Central memory CD4-positive, alpha-beta T cell (primary cell): Measurements from ENCODE around the gene CAPRIN2.

ENCODE experiments used
- DNase-seq: peaks from one replicate; pipeline ENCODE4 v3.0.0; 2022

CAPRIN2 gene

DNA sequence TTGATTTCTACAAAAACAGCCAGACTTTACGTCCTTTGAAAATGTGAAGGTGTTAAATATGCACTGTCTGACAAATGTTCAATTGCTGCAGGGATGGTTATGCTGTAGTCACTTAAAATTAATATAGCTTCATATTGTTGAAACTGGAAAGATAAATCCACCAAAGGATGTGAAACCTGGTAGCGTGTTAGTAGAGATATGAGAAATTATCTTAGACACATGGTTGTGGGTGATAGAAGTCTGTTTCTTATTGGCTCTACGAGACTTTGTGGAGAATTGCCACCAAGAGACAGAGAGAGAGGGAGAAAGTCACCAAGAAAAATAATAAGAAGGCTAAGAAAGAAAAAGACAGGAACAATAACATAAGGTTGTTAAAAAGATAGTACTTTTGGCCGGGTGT is 2.6 kb upstream of the CAPRIN2 start:
- no peak for DNase-seq

DNA sequence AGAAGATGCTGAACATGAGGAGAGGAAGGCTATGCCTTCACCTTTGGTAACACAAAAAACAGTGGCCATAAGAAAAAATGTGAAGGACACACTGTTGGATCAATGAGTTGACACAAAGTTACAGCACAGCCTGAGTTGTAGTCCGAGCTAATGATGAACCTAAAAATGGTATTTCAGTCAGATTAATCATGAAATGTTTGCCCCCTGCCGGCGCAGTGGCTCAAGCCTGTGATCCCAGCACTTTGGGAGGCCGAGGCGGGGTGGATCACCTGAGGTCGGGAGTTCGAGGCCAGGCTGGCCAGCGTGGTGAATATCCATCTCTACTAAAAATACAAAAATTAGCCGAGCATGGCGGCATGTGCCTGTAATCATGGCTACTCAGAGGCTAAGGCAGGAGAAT is 1.3 kb upstream of the CAPRIN2 start:
- no peak for DNase-seq

DNA sequence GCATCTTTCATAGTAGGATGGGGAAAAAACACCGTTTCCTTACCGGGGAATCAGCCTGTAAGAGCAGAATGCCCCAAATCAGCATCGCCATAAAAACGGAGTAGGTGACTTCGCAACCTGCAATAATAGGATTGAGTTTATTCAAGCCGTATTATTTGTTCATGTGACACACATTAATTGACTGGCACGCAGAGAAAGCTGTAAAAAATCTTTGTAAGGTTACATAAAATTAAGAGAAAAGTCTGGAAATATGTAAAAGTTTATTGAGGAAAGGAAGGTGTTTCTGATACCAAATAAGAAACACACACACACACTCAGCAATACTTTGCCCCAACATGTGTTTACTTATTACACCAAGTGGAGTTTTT is 628 bp upstream of the CAPRIN2 start:
- no peak for DNase-seq

GRCh38 chr12:30754383-30754749 is 385 bp downstream of the CAPRIN2 start:
- no peak for DNase-seq

DNA sequence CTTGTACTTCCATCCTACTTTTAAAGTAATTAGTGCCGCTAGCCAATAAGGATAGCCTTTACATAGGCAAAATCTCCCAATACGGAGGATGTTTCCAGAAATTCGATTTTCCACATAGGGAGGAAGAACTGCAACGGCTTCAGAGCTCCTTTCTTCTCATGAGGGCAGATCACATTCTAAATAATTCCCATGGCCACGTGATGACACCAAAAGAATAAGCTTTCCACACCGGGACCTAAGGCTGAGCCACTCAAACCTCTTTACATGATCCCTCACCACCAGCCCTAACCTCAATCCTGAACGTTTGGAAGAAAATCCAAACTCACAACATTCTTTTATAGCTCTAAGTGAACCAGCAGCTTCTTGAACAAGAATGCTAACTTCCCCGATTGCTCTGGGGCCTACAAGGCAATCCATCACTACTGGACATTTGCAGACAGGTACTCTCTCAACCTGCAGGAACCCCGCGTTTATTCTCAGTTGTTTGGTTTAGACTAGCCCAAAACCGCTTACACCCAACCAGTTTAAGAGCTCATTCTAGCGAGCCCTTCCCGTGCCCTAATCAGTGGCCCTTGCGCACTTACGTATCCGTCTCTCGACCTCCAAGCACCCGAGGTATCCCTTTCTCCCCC is 884 bp downstream of the CAPRIN2 start:
- DNase-seq: no peak

DNA sequence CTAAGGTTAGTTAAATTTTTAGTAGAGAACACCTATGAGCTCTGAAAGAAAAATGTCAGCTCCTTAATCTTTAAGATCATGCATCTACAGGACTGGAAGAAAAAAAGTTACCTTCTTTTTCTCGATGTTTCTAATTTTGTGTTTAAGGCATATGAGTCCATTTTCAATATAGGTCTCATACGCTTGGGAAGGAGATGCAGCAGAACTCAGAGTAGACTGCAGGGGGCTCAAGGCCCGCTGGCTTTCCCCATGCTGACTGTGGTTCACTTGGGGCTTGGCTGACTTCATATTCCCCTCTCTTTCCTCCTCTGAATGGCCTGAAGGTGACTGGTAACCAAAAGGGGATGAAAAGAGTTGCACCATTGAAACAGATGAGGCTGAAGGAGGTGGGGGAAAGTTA is 1.5 kb downstream of the CAPRIN2 start:
- DNase-seq: no peak

DNA sequence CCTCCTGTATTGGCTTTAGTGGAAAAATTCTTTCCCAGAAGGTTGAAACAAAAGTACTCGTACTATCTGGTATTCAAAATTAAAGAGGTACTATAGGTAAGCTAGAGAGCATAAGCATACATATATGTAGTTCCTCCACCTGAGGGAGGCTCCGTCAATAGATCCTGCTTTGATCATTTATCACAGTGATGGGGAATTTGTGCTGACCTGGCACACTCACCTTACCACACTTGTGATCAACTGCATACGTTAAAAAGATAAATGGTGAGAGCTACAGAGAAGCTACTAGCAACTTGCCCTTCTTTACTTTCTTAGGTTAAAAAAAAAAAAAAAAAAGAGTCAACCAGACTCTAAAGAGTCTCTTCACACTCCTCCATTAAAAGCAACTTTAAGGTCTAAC is 2.5 kb downstream of the CAPRIN2 start:
- DNase-seq: no peak

GRCh38 chr12:30748147-30748546 is 6.6 kb downstream of the CAPRIN2 start:
- DNase-seq: no peak

DNA sequence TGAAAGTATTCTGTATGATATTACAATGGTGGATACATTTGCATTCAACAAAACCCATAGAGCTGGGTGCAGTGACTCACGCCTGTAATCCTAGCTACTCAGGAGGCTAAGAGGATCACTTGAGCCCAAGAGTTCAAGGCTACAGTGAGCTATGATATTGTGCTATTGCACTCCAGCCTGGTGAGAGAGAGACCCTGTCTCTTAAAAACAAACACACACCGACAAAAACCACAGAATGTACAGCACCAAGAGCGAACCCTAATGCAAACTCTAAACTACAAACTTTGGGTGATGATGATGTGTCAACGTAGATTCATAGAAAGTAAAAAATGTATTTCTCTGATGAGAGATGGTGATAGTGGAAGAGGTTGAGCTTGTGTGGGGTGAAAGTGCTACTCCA is 8.6 kb downstream of the CAPRIN2 start:
- DNase-seq: no peak

GRCh38 chr12:30744321-30744720 is 10.4 kb downstream of the CAPRIN2 start:
- DNase-seq: no peak

DNA sequence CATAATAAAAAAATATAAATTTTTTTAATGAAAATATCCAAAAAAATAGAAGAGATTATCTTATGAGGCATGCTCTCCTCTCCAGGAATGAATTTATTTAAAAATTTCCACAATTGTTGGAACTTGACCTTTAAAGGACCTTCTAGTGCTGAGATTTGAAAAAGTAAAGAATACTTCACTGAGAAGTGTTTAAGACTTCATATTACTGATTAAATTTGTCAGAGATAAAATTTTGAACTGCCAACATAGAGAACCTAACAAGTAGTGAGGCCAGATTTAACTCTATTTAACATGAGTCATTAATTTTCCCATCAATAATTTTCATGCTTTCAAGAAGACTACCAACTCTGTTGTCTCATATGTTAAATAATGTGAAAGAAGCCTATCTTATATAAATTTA is 14.5 kb downstream of the CAPRIN2 start:
- DNase-seq: no peak

- DNase-seq: no peak
Measured at GRCh38 chr12:30739020-30739419, 15.7 kb downstream of the CAPRIN2 start.

DNA sequence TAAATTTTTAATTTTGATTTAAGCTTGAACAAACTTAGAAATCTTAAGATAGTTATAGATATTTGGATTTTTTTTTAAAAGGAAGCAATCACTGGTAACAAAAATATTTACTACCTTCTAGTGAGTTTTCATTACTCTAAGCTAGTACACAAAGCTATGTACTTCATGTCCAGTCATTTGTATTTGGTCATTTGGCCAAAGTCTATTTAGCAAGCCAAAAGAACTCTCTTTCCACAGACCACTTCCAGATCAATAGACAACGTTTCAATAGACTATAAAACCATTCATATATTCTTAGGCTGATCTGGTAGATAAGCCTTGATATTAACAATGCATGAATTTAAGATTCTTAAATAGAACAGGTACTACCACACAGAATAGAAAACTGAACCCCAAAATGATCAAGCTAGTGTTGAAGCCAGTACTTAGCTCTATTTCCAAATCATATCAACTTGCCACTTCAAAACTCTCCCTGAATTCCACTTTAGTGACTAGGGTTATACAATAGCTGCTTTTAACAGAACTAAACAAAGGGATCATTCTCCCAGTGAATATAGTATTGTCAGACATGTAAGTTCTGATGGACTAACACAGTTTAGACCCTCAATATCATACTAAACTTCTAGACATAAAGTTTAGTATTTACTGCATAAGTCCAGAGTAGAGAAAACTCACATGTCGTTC is 21.7 kb downstream of the CAPRIN2 start:
- no peak for DNase-seq

- no peak for DNase-seq
Measured at GRCh38 chr12:30730011-30730410, 24.7 kb downstream of the CAPRIN2 start.

DNA sequence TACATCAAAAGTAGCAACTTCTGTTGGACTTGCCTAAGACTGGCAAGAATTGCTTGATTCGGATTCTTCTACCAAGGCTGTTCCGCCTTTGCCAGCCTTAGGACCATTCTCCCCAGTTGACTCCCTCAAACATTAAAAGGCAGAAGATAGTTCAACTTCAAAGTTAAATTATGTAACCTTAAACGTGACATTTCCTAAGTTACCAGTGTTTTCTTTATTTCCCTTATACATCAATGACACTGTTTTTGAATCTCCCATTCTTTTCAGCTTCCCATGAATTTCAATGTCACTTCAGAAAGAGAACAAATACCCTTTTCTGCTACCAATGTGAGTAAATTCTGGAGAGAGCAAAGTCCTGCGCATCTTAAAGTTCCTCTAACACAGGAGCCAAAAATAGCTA is 25.2 kb downstream of the CAPRIN2 start:
- DNase-seq: no peak

GRCh38 chr12:30726647-30727046 is 28.1 kb downstream of the CAPRIN2 start:
- DNase-seq: no peak

GRCh38 chr12:30725739-30726138 is 29.0 kb downstream of the CAPRIN2 start:
- no peak for DNase-seq

DNA sequence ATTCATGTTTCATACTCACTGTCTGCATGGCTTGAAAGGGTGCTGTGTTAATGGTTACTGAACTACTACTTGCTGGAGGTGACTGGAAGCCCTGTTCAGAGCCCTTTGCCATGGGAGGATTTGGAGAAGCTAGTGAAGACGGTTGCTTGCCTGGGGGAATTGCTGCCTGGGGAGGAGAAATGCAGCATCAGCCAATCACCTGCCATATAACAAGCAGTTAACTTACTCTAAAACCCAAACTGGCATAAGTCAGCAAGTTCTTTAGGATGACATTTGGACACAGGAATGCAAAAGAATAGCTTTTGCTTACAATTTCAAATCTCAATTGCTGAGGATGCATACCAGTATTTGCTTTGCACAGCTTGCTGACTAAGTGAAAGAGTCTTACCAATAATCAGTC is 35.7 kb downstream of the CAPRIN2 start:
- no peak for DNase-seq

- DNase-seq: no peak
Measured at GRCh38 chr12:30707613-30708342, 47.0 kb downstream of the CAPRIN2 start.

- DNase-seq: no peak
Measured at GRCh38 chr12:30706476-30706875, 48.3 kb downstream of the CAPRIN2 start.

DNA sequence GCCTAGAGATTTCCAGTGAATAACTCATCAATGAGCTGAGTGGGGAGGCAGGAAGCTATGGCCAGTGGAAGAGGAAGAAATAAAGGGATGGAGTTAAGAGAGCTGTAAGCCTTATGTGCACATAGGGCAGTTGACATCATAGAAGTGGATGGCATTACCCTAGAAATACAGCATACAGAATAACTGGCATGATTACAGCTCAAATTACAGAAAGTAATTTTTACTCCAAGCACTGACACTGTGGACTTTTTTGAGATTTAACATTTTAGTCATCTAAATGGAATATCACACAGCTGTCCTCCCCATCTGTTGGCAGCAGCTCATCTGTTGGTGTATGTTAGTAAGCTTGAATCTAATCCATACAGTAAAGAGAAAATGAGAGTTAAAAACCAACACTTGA is 53.7 kb downstream of the CAPRIN2 start:
- DNase-seq: no peak

DNA sequence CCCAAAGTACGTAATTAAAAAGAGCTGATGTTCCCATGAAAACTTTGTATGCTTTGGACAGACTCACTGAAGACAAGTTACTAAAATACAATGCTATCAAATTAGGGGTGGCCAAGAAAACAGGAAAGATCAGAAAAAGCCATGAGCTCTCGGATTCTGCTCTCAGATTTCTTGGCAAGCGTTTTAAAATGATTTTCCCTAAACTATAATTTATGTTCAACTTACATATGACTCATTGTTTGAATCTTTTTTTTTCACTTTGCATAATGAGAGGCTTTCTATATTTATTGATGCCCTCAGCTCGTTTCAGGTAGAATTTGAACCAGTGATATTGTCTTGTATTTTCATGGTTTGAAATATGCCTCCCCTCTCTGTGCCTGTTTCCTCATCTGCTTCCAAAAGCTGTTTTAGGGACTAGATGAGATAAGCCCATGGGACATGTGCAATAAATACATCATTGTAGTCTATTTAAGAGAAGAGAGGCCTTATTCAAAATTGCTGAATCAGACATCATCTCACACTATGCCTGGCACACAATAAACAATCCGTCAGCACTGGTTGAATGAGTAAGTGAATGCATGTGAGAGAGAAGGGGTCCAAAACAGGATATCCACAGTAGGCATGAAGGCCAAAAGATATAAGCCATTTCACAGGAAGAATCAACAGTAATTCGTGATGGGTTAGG is 54.4 kb downstream of the CAPRIN2 start:
- DNase-seq: no peak

DNA sequence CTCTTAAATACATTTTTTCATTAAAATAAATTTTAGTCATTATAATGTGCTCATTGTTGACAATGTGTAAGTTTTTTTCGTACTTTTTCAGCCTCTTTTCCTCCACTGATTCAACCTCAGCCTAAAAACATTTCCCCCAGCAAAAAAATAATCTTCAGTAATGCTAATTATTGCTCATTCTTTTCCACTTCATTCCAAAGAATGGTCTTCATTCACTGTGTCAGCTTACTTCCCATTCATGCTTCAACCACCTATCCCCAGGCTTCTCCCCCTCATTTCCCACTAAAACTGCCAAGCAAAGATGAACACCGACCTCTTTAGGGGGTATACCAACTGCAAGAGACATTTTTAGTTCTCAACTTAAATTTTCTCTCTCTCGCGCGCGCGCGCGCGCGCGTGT is 56.4 kb downstream of the CAPRIN2 start:
- no peak for DNase-seq

GRCh38 chr12:30696943-30697342 is 57.8 kb downstream of the CAPRIN2 start:
- no peak for DNase-seq
